Eye (tissue), 1 donor: ENCODE results near the gene ELP4.

Experiments
- DNase-seq: peaks from one replicate; pipeline ENCODE4 v3.0.0-alpha.2; 2015

ELP4 gene

DNA sequence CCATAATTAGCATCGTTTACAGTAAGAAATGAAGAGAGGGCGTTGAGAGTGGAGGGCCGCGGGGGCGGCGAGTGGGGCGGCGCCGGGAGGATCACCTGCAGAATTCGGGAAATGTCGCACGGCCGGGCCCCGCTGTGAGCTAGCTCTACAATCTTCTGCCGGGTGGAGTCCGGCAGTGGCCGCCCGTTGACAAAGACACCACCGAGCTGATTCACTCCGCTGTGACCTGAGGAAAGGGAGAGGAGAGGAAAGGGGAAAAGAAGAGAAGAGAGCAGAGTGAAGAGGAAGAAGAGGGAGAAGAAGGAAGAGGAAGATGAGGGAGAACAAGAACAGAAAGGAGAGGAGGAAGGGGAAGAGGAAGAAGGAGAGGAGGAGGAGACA lies 293.0 kb downstream of the ELP4 start:
- DNase-seq = no peak

DNA sequence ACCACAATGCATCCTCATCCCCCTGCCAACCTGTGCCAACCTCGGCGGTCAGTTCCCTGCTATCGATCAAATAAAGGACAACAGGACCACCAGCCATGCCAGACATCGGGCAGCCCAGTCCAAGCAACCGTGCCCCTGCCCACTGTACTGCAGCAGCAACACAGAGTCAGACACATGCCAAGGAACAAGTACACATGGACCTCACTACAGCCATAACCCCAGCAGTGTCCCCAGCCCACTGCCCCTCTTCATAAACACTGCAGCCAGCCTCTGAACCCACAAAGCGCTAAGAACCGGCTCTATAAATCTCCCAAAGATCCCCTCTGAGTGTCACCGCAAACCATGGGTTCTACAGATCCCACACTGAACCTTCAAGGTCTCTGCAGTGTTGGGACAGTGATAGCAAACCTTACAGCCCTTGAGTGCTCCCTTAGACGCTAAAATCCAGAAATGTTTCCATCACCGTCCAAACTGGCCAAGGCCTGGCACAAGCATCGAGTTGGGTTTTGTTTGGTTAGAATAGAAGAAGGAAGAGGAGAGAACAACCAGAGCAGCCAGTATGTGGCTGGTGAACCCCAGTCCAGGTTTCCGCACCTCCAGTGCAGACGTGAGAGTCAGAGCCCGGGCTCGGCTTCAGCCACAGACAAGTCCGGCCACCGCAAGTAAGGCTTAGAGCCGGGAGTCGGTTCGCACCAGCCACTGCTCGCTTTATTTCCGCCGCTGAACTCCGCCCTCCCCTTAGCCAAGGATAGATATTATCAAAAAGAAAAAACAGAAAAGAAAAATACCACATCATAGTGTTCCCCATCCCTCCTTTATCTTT lies 293.6 kb downstream of the ELP4 start:
- peak; percentile 86 for DNase-seq

GRCh38 chr11:31803813-31804311 lies 294.3 kb downstream of the ELP4 start:
- no peak for DNase-seq

DNA sequence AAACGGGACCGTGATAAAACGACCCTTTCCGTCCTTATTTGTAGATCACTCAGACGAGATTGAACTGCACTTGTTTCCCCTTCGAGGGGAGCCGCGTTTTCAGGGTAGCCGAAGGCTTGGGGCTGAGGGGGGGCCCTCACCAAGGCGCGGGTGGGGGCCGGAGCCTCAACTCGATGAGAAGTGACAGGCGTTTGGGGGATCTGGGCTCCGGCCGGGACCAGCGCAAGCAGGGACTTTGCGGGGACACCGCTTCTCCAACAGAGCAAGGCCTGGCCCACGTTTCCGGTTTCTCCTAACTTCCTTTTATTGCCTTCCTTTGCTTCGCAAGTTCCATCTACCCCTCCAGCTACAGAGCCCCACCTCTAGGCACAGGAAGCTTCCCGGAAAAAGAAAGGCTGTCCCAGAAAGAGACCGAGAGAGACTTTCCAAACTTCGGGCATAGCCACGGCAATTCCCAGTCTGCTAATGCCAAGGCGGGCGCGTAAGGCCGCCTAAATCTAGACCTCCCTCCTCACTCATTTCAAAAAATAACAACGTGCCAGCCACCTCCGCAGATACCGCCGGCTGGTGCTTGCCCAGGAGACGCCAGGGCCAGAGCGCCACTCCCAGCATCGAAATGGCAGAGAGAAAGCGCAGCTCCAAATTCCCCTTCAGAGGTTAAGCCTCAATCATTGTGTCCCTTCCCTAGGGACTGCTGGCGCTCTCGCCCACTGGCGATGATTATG lies 294.9 kb downstream of the ELP4 start:
- peak; percentile 95 for DNase-seq

- DNase-seq = peak; percentile 74
Observed at GRCh38 chr11:31805037-31805628, 295.6 kb downstream of the ELP4 start.

- DNase-seq = peak; percentile 91
Observed at GRCh38 chr11:31805629-31806185, 296.1 kb downstream of the ELP4 start.

DNA sequence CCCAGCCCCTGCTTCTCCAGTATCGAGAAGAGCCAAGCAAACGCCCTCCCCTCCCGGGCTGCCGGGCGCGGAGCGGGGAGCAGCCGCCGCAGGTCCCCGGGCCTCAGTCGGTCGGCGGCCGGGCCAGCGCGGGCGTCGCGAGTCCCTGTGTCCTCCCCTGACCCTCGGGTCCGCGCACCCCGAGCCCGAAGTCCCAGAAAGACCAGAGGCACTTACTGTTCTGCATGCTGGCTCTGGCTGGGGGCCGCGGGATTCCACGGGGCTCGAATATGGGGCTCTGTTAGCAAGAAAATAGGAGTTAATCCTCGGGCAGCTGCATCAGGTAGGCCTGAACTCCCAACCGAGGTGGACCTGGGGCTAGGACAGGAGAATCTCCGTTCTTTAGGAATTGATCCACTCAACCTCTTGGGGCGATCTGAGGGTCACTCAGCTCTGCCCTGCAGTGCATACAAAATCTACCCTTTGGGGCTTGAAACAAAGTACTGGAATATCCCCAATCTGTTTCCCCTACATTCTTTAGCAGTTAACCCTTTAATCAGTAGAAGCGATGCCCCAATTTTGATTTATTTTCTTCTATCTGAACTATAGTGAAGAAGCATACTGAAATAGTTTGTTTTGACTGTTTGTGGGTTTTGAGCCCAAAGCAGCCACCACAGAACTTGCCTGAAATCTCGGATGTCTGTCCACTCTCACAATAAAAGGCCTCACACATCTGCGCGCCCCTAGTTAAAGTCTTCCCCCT lies 296.8 kb downstream of the ELP4 start:
- peak; percentile 76 for DNase-seq

DNA sequence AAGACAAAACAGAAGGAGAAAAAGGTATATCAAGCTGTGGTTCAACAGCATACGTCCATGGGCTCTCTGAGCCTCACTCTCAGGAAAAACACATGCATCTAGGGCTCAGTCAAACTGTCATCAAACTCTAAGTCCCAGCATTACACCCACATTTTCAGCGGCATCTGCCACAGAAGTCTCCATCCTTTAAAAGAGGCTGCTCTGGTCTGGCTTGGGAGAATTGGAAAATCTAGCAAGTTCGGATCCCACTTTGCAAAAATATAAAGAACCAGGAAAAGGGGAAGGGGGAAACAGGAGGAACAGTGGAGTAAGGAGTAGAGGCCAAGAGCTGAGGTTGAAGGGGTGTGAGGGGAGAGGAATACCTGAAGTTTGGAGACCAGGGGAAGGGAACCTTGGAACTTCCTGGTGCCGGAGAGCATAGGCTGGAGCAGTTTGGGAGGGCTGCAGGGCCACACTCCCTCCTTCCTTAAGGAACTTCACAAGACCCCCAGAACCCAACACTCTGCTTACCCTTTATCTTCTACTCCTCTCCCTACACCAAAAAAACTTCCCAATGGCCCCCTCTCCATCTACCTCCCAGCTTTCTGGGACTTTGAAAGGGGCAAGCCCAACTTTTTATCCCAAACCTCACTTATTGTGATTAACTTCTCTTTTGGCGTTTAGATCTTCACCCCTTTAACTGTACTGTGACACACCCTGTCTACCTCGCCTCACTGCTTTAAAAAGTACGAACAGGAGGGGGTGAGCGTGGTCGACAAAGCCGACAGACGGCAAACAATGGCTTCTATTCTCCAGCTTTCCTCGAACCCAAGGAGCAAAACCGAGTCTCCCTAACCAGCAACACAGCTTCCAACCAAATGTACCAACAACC lies 297.6 kb downstream of the ELP4 start:
- no peak for DNase-seq

DNA sequence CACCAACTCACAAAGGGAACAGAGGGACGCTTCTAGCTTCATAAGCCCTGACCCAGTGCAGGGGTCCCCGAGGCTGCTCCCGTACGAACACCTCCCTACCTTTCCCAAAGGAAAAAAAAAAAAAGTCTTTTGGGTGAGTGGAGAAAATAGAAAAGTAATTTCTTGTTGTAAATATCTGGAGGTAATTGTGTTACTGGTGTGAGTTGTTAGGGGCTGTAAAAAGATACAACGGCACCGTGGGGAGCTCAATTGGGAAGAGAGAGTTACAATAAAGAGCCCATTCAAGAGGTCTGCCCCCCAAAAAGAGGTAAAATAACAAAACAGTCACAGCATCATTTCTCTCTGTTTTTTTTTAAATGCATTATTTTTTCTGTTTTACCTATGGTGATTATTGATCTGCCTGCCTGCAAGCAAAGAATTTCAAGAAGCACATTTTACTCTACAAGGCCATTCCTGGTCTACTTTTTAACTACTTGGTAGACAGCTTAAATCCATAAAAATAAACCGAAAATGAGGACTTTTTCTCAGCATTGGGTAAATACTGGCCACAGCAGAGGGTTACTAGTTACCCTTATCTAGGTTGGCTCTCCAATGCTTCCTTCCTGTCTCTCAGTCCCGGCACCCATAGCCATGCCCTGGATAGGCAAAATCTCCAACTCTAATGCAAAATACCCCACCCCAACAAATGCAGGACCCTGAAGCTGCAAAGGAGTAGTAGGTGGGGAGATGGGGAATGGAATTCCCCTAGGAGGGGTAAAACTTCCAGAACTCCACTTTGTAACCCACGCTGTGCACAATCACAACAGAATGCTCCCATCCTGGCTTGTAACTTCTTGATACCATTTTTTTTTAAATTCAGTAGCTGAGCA lies 298.5 kb downstream of the ELP4 start:
- peak; percentile 81 for DNase-seq

GRCh38 chr11:31808721-31809540 lies 299.4 kb downstream of the ELP4 start:
- peak; percentile 76 for DNase-seq

GRCh38 chr11:31809541-31809856 lies 299.9 kb downstream of the ELP4 start:
- no peak for DNase-seq

GRCh38 chr11:31809857-31810778 lies 300.6 kb downstream of the ELP4 start:
- DNase-seq = no peak

GRCh38 chr11:31810779-31811647 lies 301.4 kb downstream of the ELP4 start, which contains the start of gene PAX6:
Gene PAX6, minus strand, starts transcription at chr11:31811322. Its CDS starts 4,911 bp downstream, at chr11:31806411.
- peak; percentile 98 for DNase-seq

DNA sequence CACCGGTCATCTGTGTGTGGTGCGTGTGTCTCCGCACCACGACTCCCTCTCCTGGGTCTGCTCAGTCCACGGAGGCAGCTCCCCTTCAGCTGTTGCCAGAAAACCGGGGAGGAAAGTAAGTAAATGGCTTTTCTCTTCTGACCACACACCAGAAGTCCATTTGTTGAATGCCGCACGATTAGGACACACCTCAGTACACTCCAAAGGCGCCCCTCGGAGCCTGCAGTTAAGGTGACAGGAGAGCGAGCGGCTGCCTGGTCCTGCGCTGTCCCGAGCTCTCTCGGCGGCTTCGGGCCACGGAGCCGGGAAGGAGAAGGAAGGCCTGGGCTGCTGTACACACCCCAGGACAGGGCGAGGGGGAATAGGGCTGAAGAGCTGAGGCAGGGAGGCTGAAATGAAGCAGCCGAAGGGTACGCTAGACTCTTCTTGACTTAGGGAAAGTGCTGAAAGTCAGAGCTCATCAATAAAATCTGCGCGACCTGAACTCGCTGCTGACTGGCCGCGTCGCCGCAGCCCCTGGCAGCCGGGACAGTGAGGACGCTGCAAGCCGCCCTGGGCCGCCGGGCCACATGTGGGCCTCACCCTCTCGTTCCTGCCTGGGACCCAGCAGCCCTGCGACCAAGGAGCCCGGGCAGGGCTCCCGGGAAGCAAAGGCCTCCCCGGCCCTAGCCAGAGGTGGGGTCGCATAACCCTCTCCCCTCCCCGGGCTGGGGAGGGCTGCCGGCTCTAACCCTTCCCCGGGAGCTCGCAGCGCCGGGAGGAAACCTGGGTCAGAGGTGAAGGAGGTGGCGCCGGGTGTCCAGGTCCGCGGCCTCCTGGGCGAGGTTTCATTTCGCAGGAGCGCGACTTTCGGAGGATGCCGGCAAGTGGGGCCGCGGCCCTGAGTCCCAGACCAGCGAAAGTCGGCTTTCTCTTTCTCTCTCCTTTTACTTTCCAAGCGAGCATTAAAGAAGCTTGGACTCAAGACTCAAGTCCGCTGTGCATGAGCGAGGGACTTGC lies 303.1 kb downstream of the ELP4 start:
- peak; percentile 91 for DNase-seq

GRCh38 chr11:31813391-31814175 lies 304.0 kb downstream of the ELP4 start:
- DNase-seq = peak; percentile 91
